GM12878 (cell line): ENCODE measurements around the gene VIPR2. TPM values are rescaled to one million over a fixed set of nuclear protein-coding genes. Genes with fewer than 3 reads are reported as not detected.

Experiments used
- ATAC-seq: fragments of 200-7000 bp; cut with Tn5 transposase; 3 replicates; pipeline ENCODE4 v1.9.1; 2020; ENCODE audit warnings: mild to moderate bottlenecking, moderate library complexity
- BruUV-seq: library from RNA; stranded (reverse); fragments of 400-500 nt; replicated peaks from 2 replicates; lab custom pipeline; 2021; lab: Mats Ljungman, UMichigan
- CTCF ChIA-PET: fragments of 300-600 bp; sonication (Branson Sonifier 250); formaldehyde crosslinking; extraction: SDS; loops from one replicate; lab custom pipeline; 2021; ENCODE audit warnings: inconsistent platforms; lab: Yijun Ruan, JAX
- POLR2A ChIA-PET: fragments of 350-600 bp; formaldehyde crosslinking; extraction: SDS; loops from one replicate; lab custom pipeline; 2021; ENCODE audit warnings: inconsistent platforms; lab: Charles Lee
- RAD21 ChIA-PET: fragments of 300-600 bp; sonication (Branson Sonifier 250); formaldehyde crosslinking; loops from one replicate; lab custom pipeline; 2023; ENCODE audit warnings: antibody characterized with exemption; ENCODE audit not compliant: unreplicated experiment; lab: Charles Lee
- SMC1A ChIA-PET: fragments of 300-600 bp; sonication (Branson Sonifier 250); formaldehyde crosslinking; loops from one replicate; lab custom pipeline; 2023; ENCODE audit not compliant: unreplicated experiment, uncharacterized antibody; lab: Charles Lee
- DNase-seq: peaks from one replicate; pipeline ENCODE4 v3.0.0-alpha.2; 2011; ENCODE audit warnings: low read depth, low spot score
- FAIRE-seq: peaks from 3 replicates; lab custom pipeline; 2011; peaks lifted over from hg19 to GRCh38; lab: Jason Lieb, UNC
- H2AFZ ChIP-seq: 2 replicates; pipeline ENCODE4 v1.6.0; 2011; ENCODE audit warnings: low read depth, low read length, control low read depth; ENCODE audit not compliant: control insufficient read depth
- H3K27ac ChIP-seq: 2 replicates; pipeline ENCODE4 v1.5.1; 2011; ENCODE audit warnings: control low read depth; ENCODE audit not compliant: control insufficient read depth, insufficient read depth
- H3K27me3 ChIP-seq, 2 experiments: replicated peaks in 1 of 2; 2 replicates each; pipeline versions ENCODE4 v1.6.0 to v1.6.1; 2011; ENCODE audit warnings: low read length in 1 of 2; ENCODE audit not compliant: control insufficient read depth in 2 of 2, insufficient read depth in 2 of 2
- H3K36me3 ChIP-seq, 2 experiments: 2 replicates each; pipeline ENCODE4 v1.5.1; 2011; ENCODE audit warnings: low read length in 1 of 2; ENCODE audit not compliant: control insufficient read depth in 2 of 2, insufficient read depth in 2 of 2
- H3K4me1 ChIP-seq: 2 replicates; pipeline ENCODE4 v1.6.1; 2011; ENCODE audit warnings: mild to moderate bottlenecking, low read length, moderate library complexity, mixed read lengths; ENCODE audit not compliant: control insufficient read depth, insufficient read depth
- H3K4me2 ChIP-seq: 2 replicates; pipeline ENCODE4 v1.6.0; 2011; ENCODE audit warnings: control low read depth; ENCODE audit not compliant: control insufficient read depth, insufficient read depth
- H3K4me3 ChIP-seq: fragments of 200-600 bp; sonication (generic); 2 replicates; pipeline ENCODE4 v1.5.1; 2016
- H3K79me2 ChIP-seq: 2 replicates; pipeline ENCODE4 v1.6.0; 2011; ENCODE audit warnings: low read length; ENCODE audit not compliant: control insufficient read depth, insufficient read depth
- H3K9ac ChIP-seq: 2 replicates; pipeline ENCODE4 v1.8.0; 2011; ENCODE audit warnings: low read length, control low read depth, mixed read lengths; ENCODE audit not compliant: control insufficient read depth, insufficient read depth
- H3K9me3 ChIP-seq: replicated peaks from 3 replicates; pipeline ENCODE4 v1.5.1; 2011; ENCODE audit warnings: mild to moderate bottlenecking, low read length; ENCODE audit not compliant: control insufficient read depth, insufficient read depth
- H4K20me1 ChIP-seq: 2 replicates; pipeline ENCODE4 v1.6.0; 2011; ENCODE audit not compliant: control insufficient read depth, insufficient read depth
- CEBPB ChIP-seq, 2 experiments: fragments of 150-350 bp in 1 of 2; IDR thresholded peaks; 2 replicates each; pipeline ENCODE4 v1.6.1; 2012 to 2014; ENCODE audit warnings: low read depth in 2 of 2, low read length in 2 of 2, borderline replicate concordance in 1 of 2, inconsistent platforms in 1 of 2
- CHD1 ChIP-seq: IDR thresholded peaks from 2 replicates; pipeline ENCODE4 v1.6.1; 2012; ENCODE audit warnings: low read depth, low read length, improper control_type of control experiment
- ETV6 ChIP-seq, 2 experiments: fragments of 450-650 bp in 1 of 2; IDR thresholded peaks in 1 of 2; conservative IDR thresholded peaks in 1 of 2; 2 replicates each; pipeline ENCODE4 v1.6.1; 2014; ENCODE audit warnings: antibody characterized with exemption in 1 of 2, borderline replicate concordance in 1 of 2, low read depth in 1 of 2, mild to moderate bottlenecking in 1 of 2, moderate library complexity in 1 of 2
- POU2F2 ChIP-seq: IDR thresholded peaks from 3 replicates; pipeline ENCODE4 v1.6.1; 2011; ENCODE audit warnings: low read depth, mild to moderate bottlenecking, low read length, borderline replicate concordance
- RFX5 ChIP-seq: IDR thresholded peaks from 2 replicates; pipeline ENCODE4 v1.6.1; 2011; ENCODE audit warnings: low read depth, low read length, improper control_type of control experiment
- SPI1 ChIP-seq: IDR thresholded peaks from 2 replicates; pipeline ENCODE4 v1.6.1; 2011; ENCODE audit warnings: low read depth, mild to moderate bottlenecking, low read length, moderate library complexity, borderline replicate concordance; ENCODE audit not compliant: insufficient read depth
- STAT1 ChIP-seq: fragments of 450-650 bp; conservative IDR thresholded peaks from 2 replicates; pipeline ENCODE4 v1.6.1; 2014; ENCODE audit warnings: antibody characterized with exemption, mild to moderate bottlenecking
- WGBS: methylation state at CpG from one replicate; pipeline ENCODE4 v1.1.6; 2016; ENCODE audit warnings: low lambda C conversion rate; ENCODE audit not compliant: insufficient replicate concordance, insufficient coverage; ENCODE audit errors: missing lambda C conversion rate; 5-methylcytosine and 5-hydroxymethylcytosine counted together
- in situ Hi-C: fragments of 300-500 bp; cut with MboI; formaldehyde crosslinking; loops from 9 replicates; pipeline ENCODE4 v1.14.3; 2018; ENCODE audit warnings: mixed read lengths
- intact Hi-C: fragments of 100-400 bp; cut with micrococcal nuclease; formaldehyde crosslinking; loops from one replicate; pipeline ENCODE4 v1.14.2; 2022; ENCODE audit not compliant: unreplicated experiment
- polyA plus RNA-seq, 11 experiments: library from polyadenylated mRNA; depleted of rRNA in 4 of 11; unstranded in 6 of 11; stranded (reverse) in 5 of 11; fragments of >200 nt; fragmentation: Nextera tagmentation in 4 of 11; fragmentation: Illumina TruSeq in 1 of 11; extraction: Ambion mirVana in 4 of 11; extraction: Trizol in 1 of 11; gene quantifications; 1 replicate in 1 of 11; 2 replicates in 10 of 11; pipeline versions ENCODE4 v1.2.1 to v1.2.3, GENCODE V29; 2011 to 2016; ENCODE audit warnings: inconsistent platforms in 2 of 11, missing spikeins in 2 of 11, low read depth in 1 of 11
- total RNA-seq, 4 experiments: library from RNA; depleted of rRNA in 3 of 4; stranded (reverse); fragments of >200 nt in 3 of 4; fragmentation: Illumina TruSeq in 1 of 4; extraction: Trizol in 1 of 4; gene quantifications; 2 replicates each; pipeline versions ENCODE4 v1.2.1 to v1.2.3, GENCODE V29; 2013 to 2021

The VIPR2 gene
- total and polyA plus RNA-seq, 10 of the 15 experiments (the other 5 are each of a cell fraction or from before 2014, with no cell fraction given) = not detected

DNA sequence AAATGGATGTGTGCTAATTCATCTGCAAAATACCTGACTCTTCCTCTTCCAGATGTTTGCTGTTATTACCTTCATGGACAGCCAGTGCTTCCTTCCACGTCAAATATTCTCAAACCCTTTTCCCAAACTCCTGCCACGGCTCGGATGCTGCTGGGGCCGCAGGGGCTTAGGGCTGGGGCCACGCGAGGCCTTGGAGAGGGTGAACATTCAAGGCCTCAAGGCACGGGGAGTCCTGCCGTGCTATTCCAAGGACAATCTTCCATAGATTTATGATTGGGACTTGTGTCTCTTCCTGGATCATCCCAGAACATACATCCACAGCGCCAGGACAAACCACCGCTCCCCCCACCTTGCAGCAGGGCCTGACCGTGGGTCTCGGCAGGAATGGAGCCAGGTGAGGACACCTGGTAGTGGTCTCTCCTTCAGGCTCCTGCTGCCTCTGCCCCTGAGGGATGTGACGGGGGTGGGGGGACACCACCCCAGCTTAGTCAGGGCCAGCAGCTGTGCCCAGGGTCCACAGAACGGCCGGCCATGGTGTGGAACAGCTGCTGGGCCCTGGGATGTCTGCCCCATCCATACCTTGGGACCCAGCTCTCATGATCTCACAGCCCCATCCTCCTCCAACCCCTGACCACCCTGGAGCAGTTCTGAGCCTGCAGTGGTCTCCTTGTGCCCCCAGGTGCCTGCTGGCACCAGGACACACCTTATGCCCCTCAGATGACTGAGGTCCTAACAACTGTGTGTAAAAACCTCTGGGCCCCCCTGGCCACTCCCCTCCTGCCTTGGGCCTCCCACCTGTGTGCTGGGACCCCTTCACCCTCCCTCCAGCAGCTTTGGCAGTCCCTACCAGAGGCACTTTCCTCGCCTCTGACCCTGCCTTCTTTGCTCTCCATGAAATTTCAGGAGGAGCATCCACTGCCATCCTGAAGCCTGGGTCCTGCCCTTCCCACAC is 16.7 kb downstream of the VIPR2 start:
- RAD21 ChIA-PET = no interaction called here
- in situ Hi-C loops = no loop called here
- H3K4me2 ChIP-seq = no peak overlapping the region
- FAIRE-seq = no peak
- POLR2A ChIA-PET = no interaction called here
- H3K9me3 ChIP-seq = no peaks in the 10 kb centered on the region
- no peak for DNase-seq
- WGBS = 49% methylated on average over 16 of the region's 16 CpGs
- intact Hi-C loops = no loop called here
- ATAC-seq = no peak
- H3K9ac ChIP-seq = no peak overlapping the region
- no peak overlapping the region for H3K27ac ChIP-seq
- H3K27me3 ChIP-seq = no peaks in the 10 kb centered on the region
- no peak overlapping the region for H2AFZ ChIP-seq
- no TSS peak for BruUV-seq
- H3K79me2 ChIP-seq = no peaks in the 10 kb centered on the region
- H3K4me3 ChIP-seq = no peak overlapping the region
- SMC1A ChIA-PET = no interaction called here
- H3K4me1 ChIP-seq = no peaks in the 10 kb centered on the region
- TF ChIP-seq CHD1 (no peak), ETV6 (conservative IDR thresholded peaks at IDR 0.05 in 1 of 2, IDR thresholded peaks at IDR 0.05 in 1 of 2; ENCODE audit: borderline replicate concordance in 1 of 2, low read depth in 1 of 2) (no peak)
- CTCF ChIA-PET = no interaction called here
- no peaks in the 10 kb centered on the region for H3K36me3 ChIP-seq
- no peaks in the 10 kb centered on the region for H4K20me1 ChIP-seq

DNA sequence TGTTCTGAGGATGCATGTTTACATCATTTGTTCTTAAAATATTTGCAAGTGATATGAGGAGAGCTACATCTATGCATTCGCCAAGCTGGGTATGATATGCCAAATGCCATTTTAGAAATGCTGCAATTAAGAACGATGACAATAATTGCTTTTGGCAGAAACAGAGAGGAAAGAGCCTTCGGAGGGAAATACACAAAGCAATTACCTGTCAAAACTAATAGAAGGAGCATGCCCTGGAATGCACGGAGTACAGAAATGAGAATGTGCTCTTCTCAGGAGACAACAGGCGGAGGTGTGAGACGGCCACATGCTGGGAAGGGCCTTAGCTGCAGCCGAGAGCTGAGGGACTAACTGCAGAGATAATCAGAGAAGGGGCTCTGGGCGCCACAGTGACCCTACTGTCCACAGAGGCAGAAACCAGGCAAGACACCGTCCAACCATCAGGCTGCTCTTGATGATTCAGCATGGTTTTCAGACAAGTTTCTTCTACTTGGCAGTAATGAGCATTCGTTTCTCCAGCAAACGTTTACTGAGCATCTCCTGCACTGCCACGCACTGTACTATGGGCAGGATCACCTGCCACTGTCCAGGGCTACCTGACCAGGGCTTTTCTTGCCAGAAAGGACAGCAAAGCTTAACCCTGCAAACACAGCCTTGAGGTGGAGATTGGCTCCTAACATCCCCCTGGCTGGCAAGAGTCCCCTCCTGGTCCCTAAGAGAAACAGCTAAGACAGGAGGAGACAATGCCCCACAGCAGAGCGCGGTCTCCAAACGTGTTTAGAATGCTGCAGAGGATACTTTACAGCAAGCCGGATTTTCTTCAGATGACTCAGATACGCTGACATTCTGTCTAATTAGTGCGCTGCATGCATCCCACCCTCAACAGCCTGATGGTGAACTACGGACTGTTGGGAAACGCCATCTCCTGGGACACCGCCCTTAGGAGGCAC is 18.1 kb downstream of the VIPR2 start:
- no peak overlapping the region for H3K27ac ChIP-seq
- SMC1A ChIA-PET = interaction anchor here (1.2 kb wide), 1 partner anchor 57 kb away, joined by 3 read pairs; no protein-coding TSS in a partner anchor
- no peak for ATAC-seq

More for the DNA sequence above, 18.1 kb downstream of the VIPR2 start:
- TF ChIP-seq CEBPB (IDR thresholded peaks at IDR 0.05; ENCODE audit: borderline replicate concordance in 1 of 2, low read depth in 2 of 2, low read length in 2 of 2) (no peak), SPI1 (no peak), STAT1 (no peak), RFX5 (no peak), POU2F2 (no peak)
- TF ChIP-seq, all 136 proteins: peak for 0
- 33% methylated on average over 21 of the region's 21 CpGs for WGBS
- no peak overlapping the region for H3K4me2 ChIP-seq
- no peak for FAIRE-seq
- no peaks in the 10 kb centered on the region for H3K27me3 ChIP-seq
- no peaks in the 10 kb centered on the region for H4K20me1 ChIP-seq
- ChIA-PET POLR2A (no interaction called here), CTCF (no interaction called here), RAD21 (no interaction called here)
- H3K36me3 ChIP-seq = no peaks in the 10 kb centered on the region
- in situ Hi-C loops (no loop called here), intact Hi-C loops (no loop called here)
- no TSS peak for BruUV-seq
- DNase-seq = no peak
- no peaks in the 10 kb centered on the region for H3K79me2 ChIP-seq
- no peak overlapping the region for H3K9ac ChIP-seq
- no peak overlapping the region for H2AFZ ChIP-seq
- no peak overlapping the region for H3K4me3 ChIP-seq
- no peaks in the 10 kb centered on the region for H3K4me1 ChIP-seq
- no peaks in the 10 kb centered on the region for H3K9me3 ChIP-seq
